Right kidney (tissue), 9 donors: ENCODE results near the gene GRAMD4.

Source experiments
- DNase-seq: peaks from one replicate; pipeline ENCODE4 v3.0.0-alpha.2; 2016
- long read RNA-seq, 8 donors: transcript quantifications; one replicate each; lab custom pipeline, GENCODE V29; 2026

The GRAMD4 gene, protein sequence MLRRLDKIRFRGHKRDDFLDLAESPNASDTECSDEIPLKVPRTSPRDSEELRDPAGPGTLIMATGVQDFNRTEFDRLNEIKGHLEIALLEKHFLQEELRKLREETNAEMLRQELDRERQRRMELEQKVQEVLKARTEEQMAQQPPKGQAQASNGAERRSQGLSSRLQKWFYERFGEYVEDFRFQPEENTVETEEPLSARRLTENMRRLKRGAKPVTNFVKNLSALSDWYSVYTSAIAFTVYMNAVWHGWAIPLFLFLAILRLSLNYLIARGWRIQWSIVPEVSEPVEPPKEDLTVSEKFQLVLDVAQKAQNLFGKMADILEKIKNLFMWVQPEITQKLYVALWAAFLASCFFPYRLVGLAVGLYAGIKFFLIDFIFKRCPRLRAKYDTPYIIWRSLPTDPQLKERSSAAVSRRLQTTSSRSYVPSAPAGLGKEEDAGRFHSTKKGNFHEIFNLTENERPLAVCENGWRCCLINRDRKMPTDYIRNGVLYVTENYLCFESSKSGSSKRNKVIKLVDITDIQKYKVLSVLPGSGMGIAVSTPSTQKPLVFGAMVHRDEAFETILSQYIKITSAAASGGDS
- long read RNA-seq, donor 1, partial matches to known transcripts = 0 of 1 reads
- long read RNA-seq, donor 1, other reads (novel, unspliced or antisense) = 0 of 1 reads
- long read RNA-seq, donor 2 = 0 reads
- long read RNA-seq, donor 3, partial matches to known transcripts = 0 of 1 reads
- long read RNA-seq, donor 3, other reads (novel, unspliced or antisense) = 0 of 1 reads
- long read RNA-seq, donor 4 = 0 reads
- long read RNA-seq, donor 5, partial matches to known transcripts = 0 of 1 reads
- long read RNA-seq, donor 5, other reads (novel, unspliced or antisense) = 0 of 1 reads
- long read RNA-seq, donor 6 = 0 reads
- long read RNA-seq, donor 7, full-length matches to known transcripts = 1 of 1 reads
- long read RNA-seq, donor 7, partial matches to known transcripts = 0 of 1 reads
- long read RNA-seq, donor 7, other reads (novel, unspliced or antisense) = 0 of 1 reads
- long read RNA-seq, donor 8, partial matches to known transcripts = 6 of 6 reads
- long read RNA-seq, donor 8, other reads (novel, unspliced or antisense) = 0 of 6 reads

DNA sequence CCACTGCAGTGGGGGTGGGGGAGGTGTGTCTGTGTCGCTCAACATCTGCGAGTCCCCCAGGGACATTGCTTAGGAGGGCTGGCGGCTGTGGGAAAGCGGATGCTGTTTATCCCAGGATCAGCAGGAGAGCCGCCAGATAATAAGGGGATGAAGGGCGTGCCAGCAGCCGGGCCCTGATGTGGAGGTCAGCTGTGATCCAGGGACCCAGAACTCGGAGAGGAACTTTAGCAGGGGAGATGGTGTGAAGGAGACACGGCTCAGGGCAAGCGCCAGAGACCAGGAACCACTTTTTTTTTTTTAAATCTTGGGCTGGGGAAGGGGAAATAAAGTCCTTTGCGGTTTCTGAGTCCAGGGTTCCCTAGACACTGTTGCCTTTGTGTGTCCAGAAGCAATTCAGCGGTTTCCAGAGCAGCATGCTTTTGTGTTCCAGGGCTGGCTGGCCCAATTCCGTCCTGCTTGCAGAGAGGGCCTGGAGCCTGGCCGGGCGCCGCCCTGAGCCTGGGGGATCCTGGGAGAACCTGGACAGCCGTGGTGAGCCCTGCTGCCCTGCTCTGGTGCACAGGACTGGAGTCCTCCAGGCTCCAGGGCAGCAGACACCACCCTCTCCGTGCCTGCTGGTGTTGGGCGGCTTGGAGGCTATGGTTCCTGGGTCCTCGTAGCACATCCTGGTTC lies at the start of gene GRAMD4:
Gene GRAMD4, plus strand, starts transcription at position 557 of the 672 bp plus-strand sequence. CDS start 6,414 bp downstream, outside the sequence.
- DNase-seq = no peak

DNA sequence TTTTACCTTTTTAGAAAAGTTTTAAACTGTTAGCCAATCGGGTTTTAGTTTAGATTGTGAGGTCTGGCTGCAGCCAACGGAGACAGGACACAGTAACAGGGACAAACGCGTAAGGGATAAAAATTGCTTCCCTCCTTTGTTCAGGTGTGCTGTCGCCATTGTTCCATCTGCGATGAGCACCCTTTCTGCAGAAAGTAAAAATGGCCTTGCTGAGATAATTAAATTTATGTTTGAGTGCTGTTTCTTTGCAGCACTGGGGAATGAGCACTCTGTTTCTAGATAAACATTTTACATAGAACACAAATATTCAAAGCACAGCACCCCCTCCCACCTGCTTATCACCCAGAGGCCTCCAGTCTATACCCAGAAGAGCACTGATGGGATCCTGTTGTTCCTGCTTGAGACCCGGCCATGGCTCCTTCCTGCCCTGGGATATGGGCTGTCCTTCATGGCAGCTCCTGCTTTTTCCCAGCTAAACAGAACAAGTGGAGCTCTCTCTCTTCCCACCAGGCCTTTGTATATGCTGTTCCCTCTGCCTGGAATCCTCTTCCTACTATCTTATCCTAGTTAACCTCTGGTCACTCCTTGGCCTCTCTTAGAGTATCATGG lies 48.4 kb upstream of the GRAMD4 start:
- no peak for DNase-seq

DNA sequence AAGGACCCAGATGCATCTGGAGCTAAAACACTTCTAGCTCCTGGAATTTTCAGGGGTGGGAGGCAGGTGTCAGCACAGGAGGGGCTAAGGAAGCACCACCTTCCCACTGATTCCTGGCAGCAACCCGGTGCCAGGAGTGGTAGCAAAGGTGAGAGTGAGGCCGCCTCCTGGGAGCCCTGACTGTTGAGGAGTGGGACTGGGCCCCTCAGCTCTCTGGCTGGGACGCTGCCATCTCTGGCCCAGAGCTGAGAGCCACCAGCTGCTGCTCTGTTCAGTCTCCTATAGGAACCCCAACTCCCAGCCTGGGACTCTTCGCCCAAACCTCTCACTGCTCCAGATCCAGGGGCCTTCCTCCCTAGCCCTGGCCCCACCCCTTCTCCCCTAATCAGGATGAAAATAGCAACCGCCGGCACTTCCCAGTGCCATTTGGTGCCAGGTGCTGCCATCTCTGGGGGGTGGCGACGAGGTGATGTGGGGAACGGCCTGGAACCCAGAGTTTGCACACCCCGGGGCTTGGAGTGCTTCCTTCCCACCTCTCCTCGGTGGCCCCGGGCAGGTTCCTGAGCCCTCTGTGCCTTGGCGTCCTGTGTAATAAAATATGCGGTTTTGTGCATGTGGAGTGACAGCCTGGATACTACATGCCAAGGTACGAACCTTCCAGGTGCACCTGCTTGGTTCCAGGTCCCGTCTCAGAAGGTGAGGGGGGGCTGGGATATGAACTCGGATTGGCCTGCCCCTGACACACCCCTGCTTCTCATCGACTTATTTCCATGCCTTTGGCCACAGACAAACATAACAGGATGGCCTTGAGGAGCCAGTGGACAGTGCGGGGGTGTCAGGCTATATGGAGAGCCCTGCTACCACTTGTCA lies 47.0 kb upstream of the GRAMD4 start:
- DNase-seq = no peak

DNA sequence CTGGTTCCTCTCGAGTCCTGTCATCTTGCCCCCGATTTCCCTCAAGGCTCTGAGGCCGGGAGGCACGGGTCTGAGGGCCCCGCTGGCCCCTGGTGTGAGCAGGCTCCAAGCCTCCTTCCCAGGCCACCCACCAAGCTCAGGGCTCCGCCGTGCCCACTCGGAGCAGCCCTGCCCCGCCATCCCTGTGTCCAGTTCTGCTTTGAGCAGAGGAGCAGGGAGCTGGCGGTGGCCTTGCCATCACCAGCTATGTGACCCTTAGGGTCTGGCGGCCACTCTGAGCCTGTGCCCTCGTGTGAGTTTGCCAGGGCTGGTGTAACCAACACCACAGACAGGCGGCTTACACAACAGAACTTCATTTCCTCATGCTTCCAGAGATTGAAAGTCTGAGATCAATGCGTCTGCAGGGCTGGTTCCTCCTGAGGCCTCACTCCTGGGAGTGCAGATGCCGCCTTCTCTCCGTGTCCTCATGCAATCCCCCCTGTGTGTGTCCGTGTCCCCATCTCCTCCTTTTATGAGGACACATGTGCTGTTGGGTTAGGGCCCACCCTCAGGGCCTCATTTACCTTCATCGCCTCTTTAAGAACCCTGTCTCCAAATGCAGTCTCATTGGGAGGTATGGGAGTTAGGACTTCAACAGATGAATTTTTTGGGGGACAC lies 46.3 kb upstream of the GRAMD4 start:
- no peak for DNase-seq

DNA sequence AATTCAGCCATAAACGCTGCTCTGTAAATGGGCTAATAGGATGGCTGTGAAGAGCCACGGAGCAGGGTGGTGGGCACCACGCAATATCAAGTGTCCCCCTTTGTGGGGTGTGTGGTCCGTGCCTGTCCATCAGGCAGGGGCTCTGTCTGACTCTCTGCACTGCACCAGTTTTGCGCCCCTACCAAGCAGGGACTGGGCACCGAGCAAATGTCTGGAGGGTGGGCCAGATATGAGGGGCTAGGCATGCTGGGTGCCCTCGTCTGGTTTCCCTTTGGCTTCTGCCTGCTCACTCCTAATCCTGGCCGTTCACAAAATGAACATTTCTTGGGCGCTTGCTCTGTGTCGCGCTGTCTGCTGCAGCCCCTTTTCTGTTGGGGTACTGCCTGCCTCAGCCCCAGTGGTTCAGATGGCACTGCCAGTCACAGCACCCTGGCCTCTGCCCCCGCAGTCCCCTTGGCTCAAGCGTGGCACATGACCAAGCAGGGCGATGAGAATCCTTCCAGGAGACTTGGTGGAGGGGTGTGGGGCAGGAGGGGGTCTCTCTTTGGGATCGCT lies 45.7 kb upstream of the GRAMD4 start:
- no peak for DNase-seq

DNA sequence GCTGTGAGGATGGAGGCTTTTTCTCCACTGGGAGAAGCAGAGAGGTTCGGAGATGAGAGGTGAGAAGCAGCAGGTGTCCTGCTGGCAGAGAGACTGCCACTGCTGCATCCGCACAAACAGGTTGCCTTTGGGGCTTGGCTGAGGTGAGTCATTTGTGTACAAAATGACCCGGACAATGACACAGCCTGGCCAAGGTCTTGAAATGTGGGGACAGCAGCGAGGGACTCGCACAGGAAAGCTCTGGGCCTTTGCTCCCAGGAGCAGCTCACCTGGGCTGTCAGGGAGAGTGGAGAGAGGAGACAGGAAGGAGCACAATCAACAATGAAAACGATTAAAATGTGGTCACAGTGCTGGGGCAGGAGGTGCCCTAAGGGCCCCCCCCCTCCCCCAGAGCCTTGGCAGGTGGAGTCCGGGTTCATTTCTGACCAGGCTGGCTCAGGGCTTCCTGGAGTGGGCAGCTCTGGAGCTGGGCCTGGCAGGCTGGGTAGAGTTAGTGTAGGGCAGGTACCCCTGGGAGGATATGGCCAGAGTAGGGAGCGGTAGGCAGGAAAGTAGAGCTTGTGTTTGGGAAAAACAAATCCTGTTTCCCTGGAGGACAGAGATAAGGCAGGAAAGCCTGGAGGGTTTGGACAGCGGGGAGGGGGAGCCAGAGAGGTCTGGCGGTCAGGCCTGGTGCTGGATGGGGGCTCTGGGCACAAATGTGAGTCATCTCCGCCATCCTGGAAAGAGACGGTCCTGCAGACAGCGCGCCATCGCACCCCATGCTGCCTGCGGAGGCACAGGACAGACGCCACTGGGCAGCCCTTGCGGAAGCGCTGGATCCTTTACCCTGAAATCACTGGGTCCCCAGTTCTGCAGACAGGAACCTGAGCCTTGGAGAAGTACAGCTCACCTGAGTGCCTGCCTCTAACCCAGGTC lies 44.9 kb upstream of the GRAMD4 start:
- no peak for DNase-seq

DNA sequence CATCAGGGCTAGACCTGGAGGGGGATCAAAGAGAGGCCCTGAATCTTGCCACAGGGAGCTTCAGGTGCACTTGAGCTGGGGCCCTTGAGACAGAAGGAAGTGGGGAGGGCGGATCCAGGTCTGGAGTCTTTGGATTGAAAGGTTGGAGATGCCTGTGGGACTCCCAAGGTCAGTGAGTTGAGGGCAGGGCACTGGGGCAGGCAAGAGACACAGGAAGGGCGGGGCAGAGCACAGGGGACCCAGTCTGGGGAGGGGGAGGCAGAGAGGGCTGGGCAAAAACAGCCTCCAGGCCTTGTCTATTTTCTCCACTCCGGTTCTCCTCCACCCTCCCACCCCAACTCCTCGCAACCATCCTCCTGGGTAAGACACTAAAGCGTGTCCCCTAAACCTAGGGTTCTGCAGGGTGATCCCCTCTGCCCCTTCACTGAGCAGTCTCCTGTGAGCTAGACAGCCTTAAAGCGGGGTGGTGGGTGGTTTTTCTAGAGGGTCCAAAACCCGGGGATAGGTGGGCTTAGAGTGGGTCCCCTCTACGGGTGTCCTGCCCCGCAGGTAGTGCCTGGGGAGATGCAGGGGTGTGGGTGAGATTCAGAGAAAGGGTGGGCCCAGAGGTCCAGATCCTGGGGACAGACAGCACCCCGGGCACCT lies 44.2 kb upstream of the GRAMD4 start:
- no peak for DNase-seq

DNA sequence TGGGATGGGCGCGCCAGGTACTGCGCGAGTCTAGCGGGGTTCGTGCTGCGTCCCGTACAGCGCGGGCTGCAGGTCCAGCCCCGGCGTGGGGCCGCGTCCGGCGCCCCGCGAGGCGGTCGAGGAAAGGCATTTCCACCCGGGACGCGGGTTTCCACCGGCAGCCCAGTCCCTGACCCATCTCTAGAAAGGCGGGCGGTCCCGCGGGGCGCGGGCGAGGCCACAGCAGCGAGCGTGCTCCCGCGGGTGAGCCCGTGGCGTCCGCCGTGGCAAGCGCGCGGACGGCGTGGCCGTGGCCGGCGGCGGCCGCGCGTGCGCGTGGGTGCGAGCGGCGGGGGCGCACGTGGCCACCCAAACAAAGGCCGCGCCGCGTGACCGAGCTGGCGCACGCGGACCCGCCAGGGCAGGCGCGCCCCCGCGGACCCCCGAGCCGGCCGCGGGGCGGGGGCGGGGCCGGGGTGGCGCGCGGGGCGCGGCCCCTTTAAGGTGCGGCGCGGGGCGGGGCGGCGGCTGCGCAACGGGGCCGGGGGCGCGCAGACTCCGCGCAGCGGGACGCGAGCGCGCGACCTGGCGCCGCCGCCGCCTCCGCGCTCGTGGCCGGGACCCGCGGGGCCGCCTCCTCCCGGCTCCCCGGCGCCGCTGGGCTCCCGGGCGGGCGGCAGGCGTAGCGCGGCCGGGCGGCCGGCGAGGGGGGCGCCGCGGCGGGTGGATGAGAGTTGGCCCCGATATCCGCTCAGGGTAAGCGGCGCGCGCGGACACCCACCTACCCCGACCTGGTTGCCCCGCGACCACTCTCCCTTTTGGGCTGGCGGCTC lies 43.4 kb upstream of the GRAMD4 start:
- peak; percentile 66 for DNase-seq

DNA sequence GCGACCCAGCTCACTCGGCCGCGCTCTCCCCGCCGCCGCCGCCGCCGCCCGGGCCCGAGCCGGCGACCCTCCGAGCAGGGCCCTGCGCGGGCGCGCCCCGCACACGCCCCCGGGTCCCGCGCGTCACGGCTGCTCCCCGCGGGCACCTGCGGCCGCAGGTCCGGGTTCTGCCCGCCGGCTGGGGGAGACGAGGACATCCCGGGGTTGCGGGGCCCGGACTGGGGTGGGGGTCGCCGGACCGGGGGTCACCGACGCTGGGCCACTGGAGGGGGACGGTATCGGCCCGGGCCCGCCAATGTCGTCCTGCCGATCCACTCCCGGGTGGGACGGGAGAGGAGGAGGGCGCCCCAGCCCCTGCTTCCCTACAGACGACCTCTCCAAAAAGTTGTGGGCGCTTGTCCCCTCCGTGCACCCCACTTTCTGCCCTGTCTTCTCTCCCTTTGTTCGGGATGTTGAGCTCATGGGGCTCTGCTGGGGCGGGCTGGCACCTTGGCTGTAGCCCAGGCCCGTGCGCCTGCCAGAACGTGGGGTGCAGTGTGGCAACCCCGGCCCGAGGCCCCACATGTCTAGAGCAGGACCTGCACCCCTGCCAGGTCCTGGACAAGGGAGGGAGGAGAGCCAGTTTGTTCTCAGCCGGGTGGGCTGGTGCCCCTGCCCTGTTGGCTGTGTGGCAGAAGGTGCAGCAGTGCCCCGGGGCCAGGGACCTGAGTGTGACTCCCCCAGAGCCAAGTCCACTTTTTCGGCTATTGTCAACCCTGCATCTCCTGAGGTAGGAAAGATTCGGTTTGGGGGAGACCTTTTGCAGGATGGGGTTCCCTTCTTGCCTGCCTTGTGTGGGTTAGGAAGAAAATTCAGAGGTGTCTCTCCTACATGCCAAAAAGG lies 42.6 kb upstream of the GRAMD4 start:
- DNase-seq = no peak

DNA sequence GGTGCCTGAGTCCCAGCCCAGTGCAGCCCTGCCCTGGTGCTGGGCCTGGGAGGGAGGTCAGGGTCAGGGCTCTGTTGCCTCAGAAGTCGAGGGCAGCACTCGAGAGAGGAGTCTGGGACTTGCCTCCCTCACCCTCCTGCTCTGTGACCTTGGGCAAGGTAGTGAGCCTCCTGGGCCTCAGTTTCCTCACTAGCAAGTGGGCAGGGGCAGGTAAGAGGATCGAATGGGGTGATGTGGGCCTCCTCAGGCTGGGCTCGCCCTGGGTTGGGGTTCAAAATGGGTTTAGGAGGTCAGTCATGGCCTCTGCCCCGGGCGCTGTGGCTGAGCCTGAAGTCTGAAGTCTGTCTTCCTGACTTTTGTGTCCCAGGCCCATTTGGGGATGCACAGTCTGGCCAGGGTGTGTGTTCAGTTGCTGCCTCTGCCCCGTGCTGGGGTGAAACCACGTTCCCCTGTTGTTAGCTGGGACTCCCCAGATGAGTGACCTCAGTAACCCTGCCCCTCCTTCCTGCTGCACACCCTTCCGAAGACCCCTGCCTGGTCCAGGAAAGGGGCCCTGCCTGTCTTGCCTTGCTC lies 41.8 kb upstream of the GRAMD4 start:
- DNase-seq = no peak

DNA sequence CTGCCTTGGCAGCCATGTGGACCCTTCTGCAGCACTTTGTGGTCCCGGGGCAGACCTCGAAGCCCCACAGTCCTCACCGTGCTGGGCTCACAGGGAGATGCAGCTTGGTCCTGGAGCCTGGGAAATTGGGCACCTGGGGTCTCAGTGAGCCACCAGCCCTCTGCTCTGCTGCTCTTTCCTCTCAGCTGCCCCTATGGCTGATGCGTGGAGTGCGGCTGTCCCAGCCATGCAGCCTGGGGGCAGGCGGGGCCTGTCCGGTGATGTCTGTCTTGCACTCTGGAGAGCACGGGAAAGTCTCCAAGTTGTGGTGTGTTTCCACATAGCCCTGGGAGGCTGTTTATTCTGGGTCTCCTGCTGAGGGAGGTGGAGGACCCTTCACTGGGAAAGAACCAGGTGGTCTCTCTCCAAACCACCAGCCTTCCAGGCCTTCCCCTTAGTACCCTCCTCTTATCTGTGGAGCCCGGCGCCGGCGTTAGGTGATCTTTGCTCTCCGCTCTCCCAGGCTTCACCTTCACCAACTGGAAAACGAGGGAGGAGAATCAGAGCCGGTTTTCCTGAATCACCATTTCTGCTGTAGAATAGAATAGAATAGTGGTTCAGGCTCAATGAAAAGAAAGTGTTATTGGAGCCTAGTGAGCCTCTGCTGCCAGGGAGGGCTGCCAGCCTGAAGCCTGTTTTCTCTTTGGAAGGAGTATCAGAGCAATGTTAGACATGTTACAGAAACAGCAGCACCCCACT lies 41.2 kb upstream of the GRAMD4 start:
- DNase-seq = no peak

DNA sequence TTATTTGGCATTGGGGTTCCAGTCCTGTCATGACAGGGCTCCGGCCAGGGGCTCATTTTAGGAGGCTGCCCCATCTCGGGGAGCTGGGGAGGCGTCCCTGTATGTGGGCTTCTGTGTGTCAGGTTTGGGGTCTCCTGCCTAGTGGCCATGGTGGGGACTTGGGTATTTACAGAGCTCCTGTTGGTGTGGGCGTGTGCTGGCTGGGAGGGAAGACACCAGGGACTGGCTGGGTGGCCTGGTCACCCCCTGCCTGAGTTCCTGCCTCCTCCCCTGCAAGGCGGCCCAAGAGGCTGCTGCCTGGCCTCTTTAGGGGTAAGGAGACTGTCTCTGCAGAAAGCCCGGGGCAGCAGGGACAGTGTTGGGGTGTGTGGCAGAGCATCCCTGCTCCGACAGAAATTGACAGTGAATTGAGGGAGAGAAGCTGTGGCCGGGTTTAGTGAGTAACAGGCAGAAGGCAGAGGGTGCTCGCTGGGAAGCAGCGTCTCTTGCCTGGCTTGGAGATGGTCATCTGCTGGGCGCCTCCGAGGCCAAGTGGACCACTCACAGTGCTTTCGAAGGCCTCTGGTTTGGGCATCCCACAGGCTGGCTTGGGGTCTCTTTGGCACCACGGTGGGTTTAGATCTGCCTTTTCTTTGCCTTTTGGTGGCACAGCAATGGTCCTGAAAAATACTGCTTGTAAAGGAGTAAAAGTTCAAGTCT lies 40.3 kb upstream of the GRAMD4 start:
- DNase-seq = no peak

DNA sequence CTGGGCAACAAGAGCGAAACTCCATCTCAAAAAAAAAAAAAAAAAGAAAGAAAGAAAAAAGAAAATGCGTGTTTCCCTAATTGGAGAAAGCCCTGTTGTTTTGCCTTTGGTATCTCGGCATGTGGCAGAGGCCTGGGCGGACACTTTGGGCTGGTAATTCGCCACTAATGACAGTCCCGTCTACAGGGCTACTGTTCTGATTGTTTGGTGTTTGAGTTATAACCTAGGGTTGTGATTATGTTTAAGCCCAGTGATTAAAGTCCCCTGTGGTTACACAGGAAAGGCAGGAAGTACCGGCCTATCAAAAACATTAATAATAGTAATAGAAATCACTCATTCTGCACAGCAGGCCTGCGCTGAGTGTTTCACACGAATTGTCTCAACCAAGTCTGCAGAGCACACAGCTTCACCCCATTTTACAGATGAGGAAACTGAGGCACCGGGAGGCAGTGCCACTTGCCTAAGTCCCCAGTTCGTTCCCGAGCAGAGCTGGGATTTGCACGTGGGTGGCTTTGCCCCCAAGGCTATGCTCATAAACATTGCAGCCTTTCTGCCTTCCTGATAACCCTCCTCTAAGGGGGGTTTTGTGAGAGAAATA lies 39.1 kb upstream of the GRAMD4 start:
- DNase-seq = no peak
